Thyroid gland (tissue), 4 donors: Measurements from ENCODE around the gene INTS11. TPM values are rescaled to one million over a fixed set of nuclear protein-coding genes. Genes with fewer than 3 reads are reported as not detected.
A peak's percentile ranks its signal among the peaks of the same experiment; 100 is the strongest.

Experiments used
- DNase-seq, 2 donors: peaks; one replicate each; pipeline ENCODE4 v3.0.0-alpha.2; 2019
- H3K27ac ChIP-seq, 3 donors: fragments of 200-600 bp; sonication (generic); 1 replicate in 2 of 3; 2 replicates in 1 of 3; pipeline ENCODE4 v1.5.1; 2016 to 2019; ENCODE audit warnings: mild to moderate bottlenecking in 1 of 3, moderate library complexity in 1 of 3
- H3K27me3 ChIP-seq: fragments of 200-600 bp; sonication (generic); one replicate; pipeline ENCODE4 v1.5.1; 2019
- H3K36me3 ChIP-seq, 2 donors: fragments of 200-600 bp; sonication (generic); one replicate each; pipeline ENCODE4 v1.5.1; 2016 to 2019
- H3K4me1 ChIP-seq, 2 donors: fragments of 200-600 bp; sonication (generic); one replicate each; pipeline ENCODE4 v1.5.1; 2017 to 2019
- H3K4me3 ChIP-seq, 3 donors: fragments of 200-600 bp; sonication (generic); replicated peaks in 1 of 3; 1 replicate in 2 of 3; 2 replicates in 1 of 3; pipeline ENCODE4 v1.5.1; 2016; ENCODE audit warnings: mild to moderate bottlenecking in 1 of 3
- H3K9me3 ChIP-seq: fragments of 200-600 bp; sonication (generic); one replicate; pipeline ENCODE4 v1.5.1; 2017
- CTCF ChIP-seq, 6 experiments: fragments of 200-600 bp in 3 of 6; fragments of 450-650 bp in 3 of 6; sonication (generic) in 3 of 6; IDR thresholded peaks; one replicate each; pipeline ENCODE4 v1.5.1; 2016 to 2019; ENCODE audit warnings: antibody characterized with exemption in 6 of 6, mild to moderate bottlenecking in 2 of 6, inconsistent platforms in 1 of 6, moderate library complexity in 1 of 6
- POLR2A ChIP-seq, 2 donors: fragments of 450-650 bp; IDR thresholded peaks; one replicate each; pipeline ENCODE4 v1.6.1; 2017; ENCODE audit warnings: antibody characterized with exemption in 2 of 2, mild to moderate bottlenecking in 2 of 2, moderate library complexity in 1 of 2
- WGBS, 2 donors: methylation state at CpG; one replicate each; pipeline ENCODE4 v1.1.5; 2017; 5-methylcytosine and 5-hydroxymethylcytosine counted together
- intact Hi-C: fragments of 100-400 bp; cut with DNase I; formaldehyde crosslinking; loops from one replicate; pipeline ENCODE4 v1.15.1; 2023
- total RNA-seq, 4 donors: library from RNA; depleted of rRNA; stranded (reverse); fragments of >200 nt; gene quantifications; one replicate each; pipeline ENCODE4 v1.2.3, GENCODE V29; 2016

The INTS11 gene
- total RNA-seq, 4 donors from 2014 or later, result 68.9 to 116 (median 94.7) TPM

- no peak for TF ChIP-seq POLR2A (IDR thresholded peaks at IDR 0.05)
- no peak for TF ChIP-seq CTCF (IDR thresholded peaks at IDR 0.05)
- intact Hi-C loops, result no loop called here
Observed at GRCh38 chr1:1306070-1306660, 18.3 kb downstream of the INTS11 start.

GRCh38 chr1:1305300-1306069 lies 19.0 kb downstream of the INTS11 start:
- no peak for TF ChIP-seq CTCF (IDR thresholded peaks at IDR 0.05)
- no peak for TF ChIP-seq POLR2A (IDR thresholded peaks at IDR 0.05)
- DNase-seq, result peak; percentile 54 to 62
- Histone ChIP-seq H3K27me3 (no peaks in the 10 kb centered on the region), H3K9me3 (no peaks in the 10 kb centered on the region), H3K4me1 (peaks cover 32 to 39% of the 10 kb centered on the region in 2 donors), H3K36me3 (no peaks in the 10 kb centered on the region), H3K27ac (peak overlapping the region in 2 of 3 donors; percentile 27 to 53), H3K4me3 (no peak overlapping the region)
- intact Hi-C loops, result no loop called here
- WGBS, 2 donors, result 33 to 44% methylated on average over 9 to 11 of the region's 25 CpGs

More at GRCh38 chr1:1306070-1306660, 18.3 kb downstream of the INTS11 start:
- Histone ChIP-seq H3K27ac (peak overlapping the region in 1 of 3 donors; percentile 53), H3K27me3 (no peaks in the 10 kb centered on the region), H3K4me1 (peaks cover 32 to 39% of the 10 kb centered on the region in 2 donors), H3K4me3 (no peak overlapping the region), H3K9me3 (no peaks in the 10 kb centered on the region), H3K36me3 (peaks cover 4 to 6% of the 10 kb centered on the region in 2 donors)
- DNase-seq, result no peak
- WGBS, 2 donors, result 38 to 54% methylated on average over 4 to 6 of the region's 11 CpGs

GRCh38 chr1:1304331-1305299 lies 19.8 kb downstream of the INTS11 start:
- Histone ChIP-seq H3K9me3 (no peaks in the 10 kb centered on the region), H3K4me3 (no peak overlapping the region), H3K36me3 (no peaks in the 10 kb centered on the region), H3K27ac (peak overlapping the region in 2 of 3 donors; percentile 27 to 53), H3K4me1 (peaks cover 32 to 37% of the 10 kb centered on the region in 2 donors), H3K27me3 (no peaks in the 10 kb centered on the region)
- WGBS, 2 donors, result 57 to 58% methylated on average over 8 to 21 of the region's 29 CpGs
- TF ChIP-seq CTCF (IDR thresholded peaks at IDR 0.05), result no peak
- TF ChIP-seq POLR2A (IDR thresholded peaks at IDR 0.05), result no peak
- intact Hi-C loops, result no loop called here
- peak; percentile 26 to 31 for DNase-seq

GRCh38 chr1:1303736-1304135 lies 20.7 kb downstream of the INTS11 start:
- no peak for TF ChIP-seq POLR2A (IDR thresholded peaks at IDR 0.05)
- no peak for TF ChIP-seq CTCF (IDR thresholded peaks at IDR 0.05)

More at GRCh38 chr1:1303736-1304135, 20.7 kb downstream of the INTS11 start:
- Histone ChIP-seq H3K27me3 (no peaks in the 10 kb centered on the region), H3K36me3 (no peaks in the 10 kb centered on the region), H3K27ac (no peak overlapping the region), H3K4me1 (peaks cover 24 to 30% of the 10 kb centered on the region in 2 donors), H3K9me3 (no peaks in the 10 kb centered on the region), H3K4me3 (no peak overlapping the region)
- 83% methylated on average over 10 of the region's 13 CpGs; no CpG with 5 or more reads in 1 of the 2 donors for WGBS, 2 donors
- DNase-seq, result no peak
- intact Hi-C loops, result no loop called here
